Fibroblast of mammary gland (primary cell): ENCODE data around the gene EIF2D.
A peak's percentile ranks its signal among the peaks of the same experiment; 100 is the strongest.

ENCODE experiments used
- DNase-seq: peaks from one replicate; pipeline ENCODE4 v3.0.0-alpha.2; 2010; ENCODE audit warnings: low read depth
- H3K4me3 ChIP-seq: 2 replicates; pipeline ENCODE4 v1.5.1; 2011; ENCODE audit warnings: low read depth, mild to moderate bottlenecking, low read length, moderate library complexity; ENCODE audit not compliant: control insufficient read depth
- CTCF ChIP-seq: conservative IDR thresholded peaks from 2 replicates; pipeline ENCODE4 v1.5.1; 2011; ENCODE audit warnings: low read depth, low read length, inconsistent platforms; ENCODE audit not compliant: control insufficient read depth, insufficient read depth

Gene EIF2D

GRCh38 chr1:206612129-206612876 is at the start of gene EIF2D:
Gene EIF2D (minus strand): TSS chr1:206612465. CDS start chr1:206612342, 123 bp downstream.
- TF ChIP-seq CTCF: peak; percentile 67
- peak; percentile 89 for DNase-seq
- peak within 1 kb of the TSS; percentile 77 for H3K4me3 ChIP-seq

- H3K4me3 ChIP-seq: no peak overlapping the region
- no peak for TF ChIP-seq CTCF
- DNase-seq: no peak
Measured at GRCh38 chr1:206661161-206661820, 49.0 kb upstream of the EIF2D start.

GRCh38 chr1:206660136-206660535 is 47.9 kb upstream of the EIF2D start:
- no peak overlapping the region for H3K4me3 ChIP-seq
- DNase-seq: no peak
- no peak for TF ChIP-seq CTCF

- H3K4me3 ChIP-seq: no peak overlapping the region
- DNase-seq: no peak
- no peak for TF ChIP-seq CTCF
Measured at GRCh38 chr1:206658981-206659273, 46.7 kb upstream of the EIF2D start.

GRCh38 chr1:206658264-206658980 is 46.2 kb upstream of the EIF2D start:
- H3K4me3 ChIP-seq: no peak overlapping the region
- peak; percentile 54 for TF ChIP-seq CTCF
- no peak for DNase-seq

- H3K4me3 ChIP-seq: no peak overlapping the region
- DNase-seq: no peak
- TF ChIP-seq CTCF: no peak
Measured at GRCh38 chr1:206657751-206658150, 45.5 kb upstream of the EIF2D start.
